Left forelimb (tissue), 1 donor: Measurements from ENCODE around the gene BAZ2B.
"Not testable (repeated sequence)": the region's sequence is repeated elsewhere in the genome, so short reads cannot be mapped to it uniquely, and the experiment has no call there.

ENCODE experiments used
- DNase-seq: peaks from one replicate; pipeline ENCODE4 v3.0.0-alpha.2; 2018; ENCODE audit warnings: low spot score

The BAZ2B gene

DNA sequence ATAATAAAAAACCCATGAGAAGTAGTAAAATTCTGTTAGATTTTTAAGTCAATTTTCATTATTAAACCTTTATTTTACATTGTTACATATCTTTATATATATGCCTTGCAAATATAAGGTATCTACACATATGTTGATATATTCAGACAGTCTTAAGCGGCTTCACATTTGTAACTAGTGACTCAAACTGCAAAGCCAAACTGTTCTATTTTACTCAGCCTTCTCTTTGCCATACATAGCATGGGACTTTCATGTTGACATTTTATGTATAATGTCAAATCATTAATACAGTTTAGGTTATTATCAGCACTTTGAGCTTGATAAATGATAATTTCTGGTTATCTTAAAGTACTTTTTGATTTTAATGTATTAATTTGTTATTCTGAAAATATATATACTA is 204.9 kb downstream of the BAZ2B start:
- no peak for DNase-seq

- no peak for DNase-seq
Measured at GRCh38 chr2:159410276-159410675, 206.1 kb downstream of the BAZ2B start.

GRCh38 chr2:159409116-159409800 is 207.1 kb downstream of the BAZ2B start:
- DNase-seq, result no peak

DNA sequence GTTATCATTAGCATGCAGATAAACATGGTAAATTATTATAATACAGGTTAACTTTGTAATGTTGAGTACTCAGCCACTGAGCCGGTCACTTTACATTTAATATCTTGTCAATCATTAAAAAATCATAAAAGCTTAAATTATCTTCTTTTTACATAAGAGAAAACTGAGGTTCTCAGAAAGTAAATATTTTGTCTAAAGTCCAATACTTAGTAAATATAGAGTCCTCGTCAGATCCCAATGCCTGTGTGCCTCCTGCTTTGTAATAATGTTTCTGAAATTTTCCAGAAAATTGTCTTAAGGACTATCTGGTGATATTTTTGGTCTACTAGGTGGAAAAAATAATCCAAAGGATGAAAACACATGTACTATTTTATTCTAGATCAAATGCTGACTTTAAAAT is 213.6 kb downstream of the BAZ2B start:
- DNase-seq, result no peak

- DNase-seq, result not testable (repeated sequence)
Measured at GRCh38 chr2:159402160-159402559, 214.2 kb downstream of the BAZ2B start.

DNA sequence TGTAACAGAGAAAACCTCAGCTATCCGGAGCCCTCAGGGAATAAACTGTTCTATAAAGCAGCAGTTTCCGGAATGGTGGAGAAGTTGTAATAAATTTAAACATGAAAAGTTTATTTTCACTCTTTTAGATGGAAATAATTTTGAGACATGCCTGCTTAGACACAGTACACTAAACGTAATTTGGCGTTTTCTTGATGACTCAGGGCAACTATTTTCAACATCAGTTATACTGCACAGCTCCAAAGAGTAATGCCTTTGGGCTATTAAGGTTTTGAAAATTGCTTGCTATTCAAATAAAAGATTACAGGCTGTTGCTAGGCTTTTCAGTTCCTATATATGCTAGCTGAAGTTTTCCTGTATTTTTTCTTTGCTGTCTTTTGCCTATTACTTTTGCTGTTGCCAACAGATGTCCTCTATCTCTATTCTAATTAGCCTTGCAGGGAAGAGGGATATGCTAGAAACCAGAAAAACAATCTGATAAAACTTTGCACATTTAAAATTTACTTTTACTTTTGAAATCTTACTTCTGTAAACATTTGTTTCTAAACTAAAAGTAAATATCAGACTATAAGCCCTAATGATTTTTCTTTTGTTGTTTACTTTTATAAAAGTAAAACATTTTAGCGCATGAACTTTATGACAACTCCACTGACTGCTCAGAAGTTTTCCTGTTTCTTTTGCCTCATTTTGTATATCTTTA is 216.5 kb downstream of the BAZ2B start:
- DNase-seq, result no peak

DNA sequence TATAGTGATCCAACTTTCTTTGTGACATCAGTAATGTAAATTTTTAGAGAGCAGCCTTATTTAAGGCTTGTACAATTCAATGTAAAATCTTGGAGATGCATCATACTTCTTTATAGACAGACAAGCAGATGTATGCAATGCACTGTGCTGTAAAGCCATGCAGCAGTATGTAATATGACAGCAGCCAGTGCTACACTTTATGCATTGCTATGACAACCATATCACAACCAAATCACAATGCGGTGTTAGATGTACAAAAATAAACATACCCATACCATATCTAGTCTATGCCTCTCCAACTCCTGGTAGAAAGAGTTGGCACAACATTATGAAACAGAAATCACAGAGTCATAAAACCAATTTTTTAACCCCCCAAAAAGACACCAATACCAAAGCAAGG is 219.5 kb downstream of the BAZ2B start:
- no peak for DNase-seq

- no peak for DNase-seq
Measured at GRCh38 chr2:159382447-159383028, 233.8 kb downstream of the BAZ2B start.

GRCh38 chr2:159381574-159381973 is 234.8 kb downstream of the BAZ2B start:
- DNase-seq, result no peak

DNA sequence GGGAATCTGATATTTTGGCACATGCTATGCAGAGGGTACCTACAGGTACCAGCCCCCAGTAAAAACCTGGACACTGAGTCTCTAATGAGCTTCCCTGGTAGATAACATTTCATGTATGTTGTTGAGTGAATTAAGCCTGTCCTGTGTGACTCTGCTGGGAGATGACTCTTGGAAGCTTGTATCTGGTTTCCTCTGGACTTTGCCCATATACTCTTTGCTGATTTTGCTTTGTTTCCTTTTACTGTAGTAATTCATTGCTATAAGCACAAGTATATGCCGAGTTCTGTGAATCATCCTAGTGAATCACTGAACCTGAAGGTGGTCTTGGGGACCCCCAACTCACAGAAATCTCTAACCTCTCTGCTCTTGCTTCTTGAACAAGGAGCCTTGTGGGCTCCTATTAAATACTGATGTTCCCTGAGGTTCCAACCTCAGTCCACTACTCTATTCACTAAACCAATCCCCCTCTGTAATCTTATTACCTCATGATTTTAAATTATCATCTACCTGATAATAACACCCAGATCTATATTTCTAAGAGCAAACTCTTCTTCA is 235.6 kb downstream of the BAZ2B start:
- DNase-seq, result no peak

GRCh38 chr2:159379181-159379580 is 237.2 kb downstream of the BAZ2B start:
- no peak for DNase-seq

DNA sequence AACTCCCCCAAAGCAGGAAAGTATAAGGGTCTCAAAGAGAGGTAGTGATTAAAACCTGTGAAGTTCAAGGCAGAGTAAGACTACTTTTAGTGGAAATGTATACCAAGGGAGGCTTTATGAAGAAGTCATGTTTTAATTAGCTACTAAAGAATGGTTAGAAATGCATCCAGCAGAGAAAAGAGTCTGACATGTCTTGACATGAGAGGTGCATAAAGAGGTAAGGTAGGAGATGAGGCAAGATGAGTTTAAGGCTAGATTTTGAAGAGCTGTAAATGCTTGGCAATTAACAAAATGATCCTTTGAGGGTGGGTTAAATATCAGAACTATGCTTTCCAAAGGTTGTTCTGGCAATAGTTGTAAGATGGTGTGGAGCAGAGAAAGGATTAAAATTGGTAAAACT is 241.1 kb downstream of the BAZ2B start:
- no peak for DNase-seq

- DNase-seq, result no peak
Measured at GRCh38 chr2:159371506-159371905, 244.8 kb downstream of the BAZ2B start.

DNA sequence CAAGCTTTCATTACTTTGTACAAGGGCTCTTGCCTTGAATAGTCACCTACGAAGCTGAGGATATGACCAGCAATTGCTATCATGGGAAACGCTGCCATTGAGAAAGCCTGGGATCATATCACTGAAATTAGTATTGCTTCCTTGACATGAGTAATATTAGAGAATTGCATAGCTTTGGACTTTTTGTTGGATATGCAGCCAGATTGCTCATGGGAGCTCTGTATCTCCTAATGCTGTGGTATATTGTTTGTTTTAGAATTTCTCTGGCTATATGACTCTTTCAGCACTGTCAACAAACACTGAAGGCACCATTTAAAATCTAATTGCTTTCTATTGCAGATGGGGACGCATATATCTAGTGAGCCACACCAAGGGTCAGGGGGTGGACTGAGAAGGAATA is 249.8 kb downstream of the BAZ2B start:
- no peak for DNase-seq

- no peak for DNase-seq
Measured at GRCh38 chr2:159362816-159363251, 253.5 kb downstream of the BAZ2B start.

GRCh38 chr2:159362094-159362493 is 254.3 kb downstream of the BAZ2B start:
- DNase-seq, result no peak

- DNase-seq, result not testable (repeated sequence)
Measured at GRCh38 chr2:159361603-159362002, 254.7 kb downstream of the BAZ2B start.

DNA sequence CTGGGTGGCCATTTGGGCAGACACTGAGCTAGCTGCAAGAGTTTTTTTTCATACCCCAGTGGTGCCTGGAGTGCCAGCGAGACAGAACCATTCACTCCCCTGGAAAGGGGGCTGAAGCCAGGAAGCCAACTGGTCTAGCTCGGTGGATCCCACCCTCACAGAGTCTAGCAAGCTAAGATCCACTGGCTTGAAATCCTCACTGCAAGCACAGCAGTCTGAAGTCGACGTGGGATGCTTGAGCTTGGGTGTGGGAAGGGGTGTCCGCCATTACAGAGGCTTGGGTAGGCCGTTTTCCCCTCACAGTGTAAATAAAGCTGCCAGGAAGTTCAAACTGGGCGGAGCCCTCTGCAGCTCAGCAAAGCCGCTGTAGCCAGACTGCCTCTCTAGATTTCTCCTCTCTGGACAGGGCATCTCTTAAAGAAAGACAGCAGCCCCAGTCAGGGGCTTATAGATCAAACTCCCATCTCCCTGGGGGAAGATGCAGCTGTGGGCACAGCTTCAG is 260.2 kb downstream of the BAZ2B start:
- DNase-seq, result no peak

GRCh38 chr2:159351977-159352376 is 264.4 kb downstream of the BAZ2B start:
- no peak for DNase-seq

- DNase-seq, result no peak
Measured at GRCh38 chr2:159349674-159350299, 266.6 kb downstream of the BAZ2B start.

- no peak for DNase-seq
Measured at GRCh38 chr2:159326569-159327255, 289.6 kb downstream of the BAZ2B start.

- no peak for DNase-seq
Measured at GRCh38 chr2:159322419-159322818, 293.9 kb downstream of the BAZ2B start.
